Heart left ventricle (tissue), 13 donors: Measurements from ENCODE around the gene ALDOA.

Experiments used
- POLR2A ChIP-seq, 2 donors: fragments of 450-650 bp; IDR thresholded peaks; one replicate each; pipeline ENCODE4 v1.6.1; 2017; ENCODE audit warnings: antibody characterized with exemption in 2 of 2, mild to moderate bottlenecking in 2 of 2, moderate library complexity in 2 of 2
- TF ChIP-seq, protein P1 (sequence below), 12 donors: fragments of 200-600 bp; sonication (generic) in 4 of 12; IDR thresholded peaks; one replicate each; pipeline versions ENCODE4 v1.5.0 to v1.8.0; 2018 to 2022; ENCODE audit warnings: antibody characterized with exemption in 12 of 12, mild to moderate bottlenecking in 5 of 12
- donor health status: ischemic (EF 13 %, LVEDD 7.1; RV severe dilation, severe dysfunction).
- donor health status: DM: no; HTN: yes; CAD: no.
- donor health status: DM: no; HTN: no; CAD: no.
- donor health status: ischemic (EF 25% LVEDD 6.9; RV normal size, moderate dysfunction).
- donor health status: ischemic (EF 25% LVEDD 5.7; RV mildly dilated, moderate dysfunction).
- donor health status: ischemic (EF 35%, LVEDD 5.7; RV mildly dilated, moderate dysfunction).
- donor health status: nonischemic (EF 11% LVEDD 7.7; RV severe dilation, severe dysfunction).
- donor health status: DM: yes; HTN: yes; CAD: no.
- donor health status: PGD.
- donor health status: ischemic (EF 29% LVEDD 5.4; RV normal size, mild dysfunction).
- donor health status: nonischemic (EF 23%, LVEDD 6.1; RV moderate dilation, normal function).

DNA sequence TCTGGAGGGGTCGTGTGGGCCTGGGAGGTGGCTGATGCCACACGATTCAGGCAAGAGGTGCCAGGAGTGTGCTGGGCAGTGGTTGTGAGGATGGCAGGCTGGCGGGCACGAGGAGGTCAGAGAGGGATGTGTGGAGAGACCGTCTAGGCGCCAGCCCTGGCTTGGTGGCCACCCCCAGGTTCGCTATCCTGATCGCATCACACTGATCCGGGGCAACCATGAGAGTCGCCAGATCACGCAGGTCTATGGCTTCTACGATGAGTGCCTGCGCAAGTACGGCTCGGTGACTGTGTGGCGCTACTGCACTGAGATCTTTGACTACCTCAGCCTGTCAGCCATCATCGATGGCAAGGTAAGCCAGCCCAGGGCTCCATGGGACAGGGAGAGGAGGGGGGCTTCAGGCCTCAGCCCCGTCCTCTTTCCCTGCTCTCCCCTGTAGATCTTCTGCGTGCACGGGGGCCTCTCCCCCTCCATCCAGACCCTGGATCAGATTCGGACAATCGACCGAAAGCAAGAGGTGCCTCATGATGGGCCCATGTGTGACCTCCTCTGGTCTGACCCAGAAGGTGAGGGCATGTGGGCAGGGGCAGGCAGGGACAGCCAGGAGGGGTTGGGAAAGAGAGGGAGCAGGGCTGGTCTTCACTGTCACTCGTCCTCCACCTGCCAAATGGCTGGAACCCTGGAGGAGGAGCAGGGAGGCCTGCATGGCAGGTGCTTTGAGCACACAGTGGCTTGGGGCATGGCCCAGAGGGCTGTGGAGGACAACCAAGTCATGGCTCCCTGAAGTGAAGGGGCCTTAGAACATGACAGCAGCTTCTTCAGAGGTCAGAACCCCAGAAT, 17.9 kb downstream of the ALDOA start:
- TF ChIP-seq, protein P1, sequence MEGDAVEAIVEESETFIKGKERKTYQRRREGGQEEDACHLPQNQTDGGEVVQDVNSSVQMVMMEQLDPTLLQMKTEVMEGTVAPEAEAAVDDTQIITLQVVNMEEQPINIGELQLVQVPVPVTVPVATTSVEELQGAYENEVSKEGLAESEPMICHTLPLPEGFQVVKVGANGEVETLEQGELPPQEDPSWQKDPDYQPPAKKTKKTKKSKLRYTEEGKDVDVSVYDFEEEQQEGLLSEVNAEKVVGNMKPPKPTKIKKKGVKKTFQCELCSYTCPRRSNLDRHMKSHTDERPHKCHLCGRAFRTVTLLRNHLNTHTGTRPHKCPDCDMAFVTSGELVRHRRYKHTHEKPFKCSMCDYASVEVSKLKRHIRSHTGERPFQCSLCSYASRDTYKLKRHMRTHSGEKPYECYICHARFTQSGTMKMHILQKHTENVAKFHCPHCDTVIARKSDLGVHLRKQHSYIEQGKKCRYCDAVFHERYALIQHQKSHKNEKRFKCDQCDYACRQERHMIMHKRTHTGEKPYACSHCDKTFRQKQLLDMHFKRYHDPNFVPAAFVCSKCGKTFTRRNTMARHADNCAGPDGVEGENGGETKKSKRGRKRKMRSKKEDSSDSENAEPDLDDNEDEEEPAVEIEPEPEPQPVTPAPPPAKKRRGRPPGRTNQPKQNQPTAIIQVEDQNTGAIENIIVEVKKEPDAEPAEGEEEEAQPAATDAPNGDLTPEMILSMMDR (IDR thresholded peaks at IDR 0.05), result no peak
- TF ChIP-seq POLR2A (IDR thresholded peaks at IDR 0.05), result no peak
